Activated gamma-delta T cell treated with Interleukin-2 at 50 U/mL for 16 hours (primary cell): ENCODE data around the gene ALG9.
A peak's percentile ranks its signal among the peaks of the same experiment; 100 is the strongest.

ENCODE experiments used
- DNase-seq: peaks from one replicate; pipeline ENCODE4 v3.0.0-alpha.2; 2020

The ALG9 gene

GRCh38 chr11:111878849-111879636, 7.7 kb upstream of the ALG9 start, which contains the start of the genes CFAP68 and FDXACB1:
TSS of gene CFAP68 (plus strand) at chr11:111879541. CDS start at chr11:111879561, 20 bp downstream.
TSS of gene FDXACB1 (minus strand) at chr11:111879165. CDS start at chr11:111879132, 33 bp downstream.
- peak; percentile 93 for DNase-seq

- DNase-seq: no peak
These were observed 7.0 kb upstream of the ALG9 start for GRCh38 chr11:111878385-111878848.

GRCh38 chr11:111871693-111872161, 346 bp upstream of the ALG9 start:
- DNase-seq: no peak

- DNase-seq: no peak
These were observed 877 bp downstream of the ALG9 start for GRCh38 chr11:111870522-111870885.

GRCh38 chr11:111870113-111870512, 1.3 kb downstream of the ALG9 start:
- DNase-seq: no peak

GRCh38 chr11:111860257-111860656, 11.1 kb downstream of the ALG9 start:
- DNase-seq: no peak

GRCh38 chr11:111855506-111855905, 15.9 kb downstream of the ALG9 start:
- no peak for DNase-seq

GRCh38 chr11:111852103-111852502, 19.3 kb downstream of the ALG9 start:
- DNase-seq: no peak

GRCh38 chr11:111851636-111852035, 19.7 kb downstream of the ALG9 start:
- DNase-seq: no peak

- DNase-seq: no peak
These were observed 20.3 kb downstream of the ALG9 start for GRCh38 chr11:111851067-111851466.

GRCh38 chr11:111849631-111850030, 21.8 kb downstream of the ALG9 start:
- no peak for DNase-seq

GRCh38 chr11:111846636-111847035, 24.7 kb downstream of the ALG9 start:
- no peak for DNase-seq

- DNase-seq: no peak
These were observed 25.3 kb downstream of the ALG9 start for GRCh38 chr11:111846063-111846462.

- DNase-seq: no peak
These were observed 25.9 kb downstream of the ALG9 start for GRCh38 chr11:111845276-111846028.

GRCh38 chr11:111843661-111844060, 27.7 kb downstream of the ALG9 start:
- no peak for DNase-seq

- peak; percentile 87 for DNase-seq
These were observed 29.9 kb downstream of the ALG9 start for GRCh38 chr11:111841370-111842053.

GRCh38 chr11:111840143-111840542, 31.2 kb downstream of the ALG9 start:
- no peak for DNase-seq

- no peak for DNase-seq
These were observed 33.3 kb downstream of the ALG9 start for GRCh38 chr11:111838054-111838453.

GRCh38 chr11:111837366-111837891, 34.0 kb downstream of the ALG9 start:
- no peak for DNase-seq

- DNase-seq: no peak
These were observed 34.7 kb downstream of the ALG9 start for GRCh38 chr11:111836721-111837120.

GRCh38 chr11:111836162-111836561, 35.2 kb downstream of the ALG9 start:
- no peak for DNase-seq

- no peak for DNase-seq
These were observed 35.7 kb downstream of the ALG9 start for GRCh38 chr11:111835665-111836064.
